ENCODE data around the gene AZI2.

AZI2 gene

DNA sequence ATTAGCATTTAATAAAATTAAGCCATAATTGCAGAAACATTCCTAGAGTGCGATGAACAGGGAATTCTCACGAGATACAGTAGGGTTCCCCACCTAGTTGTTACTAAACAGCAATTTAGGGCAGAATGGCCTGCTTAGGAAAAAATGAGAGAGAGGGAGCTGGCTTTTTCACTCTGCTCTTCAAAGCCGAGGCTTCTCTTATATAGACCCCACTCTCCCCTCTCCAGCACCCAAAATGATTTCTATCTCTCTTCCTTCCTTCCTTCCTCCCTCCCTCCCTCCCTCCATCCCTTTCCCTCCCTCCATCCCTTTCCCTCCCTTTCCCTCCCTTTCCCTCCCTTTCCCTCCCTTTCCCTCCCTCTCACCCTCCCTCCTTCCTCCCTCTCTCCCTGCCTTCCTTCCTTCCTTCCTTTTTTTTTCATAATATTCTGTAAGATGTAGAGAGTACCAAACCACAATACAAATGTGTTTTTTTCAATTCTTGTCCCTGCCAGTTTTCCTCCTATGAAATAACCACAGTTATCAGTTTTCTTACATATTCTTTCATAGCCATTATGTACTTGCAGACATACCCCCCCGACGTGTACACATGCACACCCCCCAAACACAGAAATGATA, 48.2 kb downstream of the AZI2 start:
- no peak for DNase-seq (ENCODE audit: low spot score)

DNA sequence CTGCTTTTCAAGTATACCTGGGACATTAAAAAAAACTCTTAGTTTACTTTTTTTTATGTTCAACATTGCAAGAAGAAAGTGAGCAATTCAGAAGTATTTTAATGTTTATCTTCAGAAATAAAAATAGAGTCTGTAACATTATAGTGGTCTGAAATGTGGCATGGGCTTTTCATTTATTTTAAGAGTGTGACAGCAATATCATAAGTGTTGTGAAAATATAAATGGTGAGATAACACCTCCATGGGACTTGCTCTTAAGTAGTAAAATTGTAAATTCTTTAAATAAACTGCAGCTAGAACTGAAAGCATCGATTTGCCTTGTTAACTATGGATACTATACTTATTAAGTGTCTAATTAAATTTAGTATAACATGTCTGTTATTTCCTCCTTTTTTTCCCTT, 48.9 kb downstream of the AZI2 start:
- DNase-seq (ENCODE audit: low spot score): no peak

GRCh38 chr3:28295898-28296490, 52.6 kb downstream of the AZI2 start:
- DNase-seq (ENCODE audit: low spot score): no peak

GRCh38 chr3:28294667-28295413, 53.8 kb downstream of the AZI2 start:
- DNase-seq (ENCODE audit: low spot score): no peak

DNA sequence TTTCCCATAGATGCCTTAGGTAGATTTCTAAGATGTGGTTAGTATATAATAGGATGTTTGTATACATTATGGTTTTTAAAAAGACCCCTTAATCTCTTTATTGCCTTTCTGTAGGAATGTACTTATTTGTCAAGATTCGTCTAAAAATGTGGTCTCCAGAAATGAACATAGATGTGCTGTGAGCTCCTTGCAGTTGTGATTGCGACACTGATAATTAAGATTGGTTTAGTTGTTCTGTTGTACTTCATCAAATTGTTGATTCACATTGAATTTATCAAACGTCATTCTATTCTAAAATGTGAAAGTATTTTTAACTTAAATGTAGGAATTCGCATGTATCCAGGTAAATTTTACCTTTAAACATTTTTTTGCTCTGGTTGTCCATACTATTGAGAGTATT, 56.0 kb downstream of the AZI2 start:
- DNase-seq (ENCODE audit: low spot score): no peak

GRCh38 chr3:28291577-28291976, 57.0 kb downstream of the AZI2 start:
- DNase-seq (ENCODE audit: low spot score): no peak

DNA sequence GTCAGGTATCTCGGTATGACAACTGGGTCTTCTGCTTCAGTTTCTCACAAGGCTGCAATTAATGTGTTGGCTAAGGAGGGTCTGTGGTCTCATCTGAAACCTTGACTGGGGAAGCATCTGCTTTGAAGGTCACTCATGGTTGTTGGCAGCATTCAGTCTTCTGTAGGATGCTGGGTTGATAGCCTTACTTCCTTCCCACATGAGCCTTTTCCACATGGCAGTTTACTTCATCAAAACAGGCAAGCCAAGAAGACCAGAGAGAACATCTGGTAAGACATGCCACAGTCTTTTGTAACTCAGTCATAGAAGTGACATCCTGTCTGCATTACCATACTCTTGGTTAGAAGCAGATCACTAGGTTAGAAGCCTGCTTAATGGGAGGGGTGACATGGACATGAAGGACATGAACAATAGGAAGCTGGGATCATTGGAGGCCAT, 57.7 kb downstream of the AZI2 start:
- no peak for DNase-seq (ENCODE audit: low spot score)

DNA sequence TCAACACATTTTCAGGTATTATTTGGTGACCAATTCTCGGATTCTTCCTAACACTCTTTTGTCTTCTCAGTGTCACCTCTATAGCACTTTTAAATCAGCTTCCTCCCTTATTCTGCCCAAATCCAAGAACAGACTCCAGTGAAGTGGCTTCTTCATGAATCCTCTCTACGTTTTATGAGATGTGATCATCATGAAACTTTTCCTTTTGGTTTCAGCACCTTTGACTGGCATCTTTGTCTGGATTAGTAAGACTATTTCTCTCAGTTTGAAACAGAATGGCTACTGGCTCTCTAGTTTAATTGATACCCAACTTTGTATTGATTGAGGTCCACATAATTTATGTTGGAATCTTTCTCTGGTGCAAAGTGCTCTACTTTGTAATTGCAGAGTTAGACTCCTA, 61.6 kb downstream of the AZI2 start:
- DNase-seq (ENCODE audit: low spot score): no peak

- peak; percentile 32 for DNase-seq (ENCODE audit: low spot score)
Observed at GRCh38 chr3:28286595-28286994, 62.0 kb downstream of the AZI2 start.

- DNase-seq (ENCODE audit: low spot score): no peak
Observed at GRCh38 chr3:28280781-28281180, 67.8 kb downstream of the AZI2 start.

DNA sequence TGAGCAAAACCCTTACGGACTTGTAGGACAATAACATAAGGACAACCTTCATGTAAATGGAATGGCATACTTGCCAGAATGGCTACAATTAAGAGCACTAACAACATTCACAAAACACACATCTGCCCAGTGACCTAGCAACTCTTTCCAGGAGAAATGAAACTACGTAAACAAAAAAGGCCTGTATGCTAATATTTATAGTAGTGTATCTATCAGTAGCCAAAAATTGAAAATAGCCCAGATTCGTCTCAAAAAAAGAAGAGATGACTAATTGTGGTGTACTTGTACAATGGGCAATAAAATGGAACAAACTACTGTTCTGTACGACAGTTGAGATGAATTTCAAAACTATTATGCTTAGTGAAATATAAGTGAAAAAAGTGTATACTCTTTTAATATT, 68.9 kb downstream of the AZI2 start:
- DNase-seq (ENCODE audit: low spot score): no peak

DNA sequence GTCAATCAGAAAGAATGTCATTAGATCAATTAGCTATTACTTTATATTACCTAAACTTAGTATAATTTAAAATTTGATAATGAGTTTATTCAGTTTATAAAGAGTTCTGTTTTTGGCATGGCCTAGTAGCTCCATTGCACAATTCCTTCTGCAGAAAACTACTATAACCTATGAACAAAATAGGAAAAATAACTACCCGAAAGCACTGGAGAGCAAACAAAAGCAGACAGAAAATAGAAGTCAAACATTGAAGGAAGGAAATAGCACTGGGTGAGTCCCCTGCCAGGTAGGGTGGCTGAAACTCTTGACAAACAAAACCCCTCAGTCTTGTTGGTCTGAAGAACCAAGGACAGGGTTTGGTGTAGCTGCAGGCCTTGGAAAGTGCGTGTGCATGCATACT, 69.7 kb downstream of the AZI2 start:
- DNase-seq (ENCODE audit: low spot score): no peak

GRCh38 chr3:28273837-28274236, 74.8 kb downstream of the AZI2 start:
- DNase-seq (ENCODE audit: low spot score): no peak

All from AG20443 (cell line).